ENCODE results near the gene ATF7.
"Not testable (repeated sequence)": the region's sequence is repeated elsewhere in the genome, so short reads cannot be mapped to it uniquely, and the experiment has no call there.

Gene ATF7

DNA sequence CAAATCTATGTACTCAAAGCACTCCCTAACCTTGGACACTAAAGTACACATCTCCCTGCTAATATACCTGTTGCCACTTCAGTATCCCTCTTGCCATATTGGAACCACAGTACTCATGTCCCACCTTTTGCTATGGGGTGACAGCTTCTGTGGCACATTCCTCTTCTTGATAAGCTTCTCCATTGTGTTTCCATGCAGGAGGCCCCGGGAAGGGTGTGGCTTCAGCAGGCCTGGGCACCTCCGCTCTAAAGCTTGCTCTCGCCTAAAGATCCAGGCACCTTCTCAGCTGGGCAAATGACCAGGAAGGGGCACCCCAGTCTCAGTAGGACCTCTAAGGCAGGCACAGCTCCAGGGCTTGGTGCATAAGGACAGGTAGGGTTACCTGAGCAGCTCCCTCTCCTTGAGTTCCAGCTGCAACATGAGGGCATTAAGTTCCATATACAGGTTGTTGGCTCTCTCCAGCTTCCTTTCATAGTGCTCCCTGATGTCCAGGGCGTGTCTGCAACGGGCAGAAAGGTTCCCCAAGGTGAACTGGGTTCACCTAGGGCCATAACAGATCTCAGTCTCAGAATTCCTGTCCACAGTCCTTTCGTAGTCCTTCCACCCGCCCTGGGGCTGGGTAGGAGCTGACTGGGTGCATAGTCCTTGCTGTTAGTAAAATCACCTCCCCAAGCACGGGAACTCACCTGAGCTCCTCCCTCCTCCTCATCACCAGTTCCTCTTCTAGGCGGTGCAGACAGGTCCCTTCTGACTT, 142.8 kb downstream of the ATF7 start:
- DNase-seq (ENCODE audit: low read depth in 2 of 2), result no peak

GRCh38 chr12:53482626-53483168, 143.5 kb downstream of the ATF7 start:
- DNase-seq (ENCODE audit: low read depth in 2 of 2), result no peak

DNA sequence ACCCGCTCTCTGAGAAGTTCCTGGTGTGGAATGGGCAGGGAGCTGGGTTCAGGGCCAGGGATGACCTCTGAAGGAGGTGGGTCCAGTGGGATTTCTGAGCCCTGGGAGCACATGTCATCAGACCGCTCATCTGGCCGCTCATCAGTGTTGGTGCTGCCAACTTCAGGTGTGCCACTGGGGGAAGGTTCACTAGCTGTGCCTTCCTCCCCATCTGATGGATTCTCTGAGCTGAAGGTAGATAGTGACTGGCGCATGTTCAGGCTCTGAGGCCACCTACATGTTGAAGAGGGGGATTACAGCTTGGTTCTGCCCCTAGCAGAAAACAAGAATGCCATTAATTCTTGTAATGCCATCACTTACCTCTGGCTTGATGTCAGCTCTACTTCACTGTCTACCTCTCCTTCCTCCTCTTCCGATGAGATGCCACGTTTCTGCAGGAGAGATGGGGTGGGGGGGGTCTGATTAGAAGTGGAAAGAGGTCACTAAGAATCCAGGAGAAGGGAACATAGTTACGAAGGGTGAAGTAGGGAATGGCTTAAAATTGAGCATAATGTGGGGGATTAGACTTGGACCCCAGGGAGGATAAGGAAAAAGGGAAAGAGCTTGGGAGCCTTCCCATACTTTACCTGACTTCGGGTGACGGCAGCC, 144.1 kb downstream of the ATF7 start:
- DNase-seq (ENCODE audit: low read depth in 2 of 2), result no peak

DNA sequence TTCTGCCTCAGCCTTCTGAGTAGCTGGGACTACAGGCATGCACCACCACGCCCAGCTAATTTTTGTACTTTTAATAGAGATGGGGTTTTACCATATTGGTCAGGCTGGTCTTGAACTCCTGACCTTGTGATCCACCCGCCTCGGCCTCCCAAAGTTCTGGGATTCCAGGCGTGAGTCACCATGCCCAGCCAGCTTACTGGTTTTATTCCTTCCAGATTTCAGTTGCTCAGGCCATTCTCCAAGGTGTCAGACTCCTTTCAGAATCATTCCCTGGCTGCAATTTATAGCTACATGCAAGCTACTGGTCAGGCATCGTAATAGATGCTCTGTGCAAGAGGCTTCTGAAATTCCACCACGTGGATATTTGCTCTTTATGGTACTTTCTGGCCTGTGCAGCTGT, 144.7 kb downstream of the ATF7 start:
- not testable (repeated sequence) for DNase-seq (ENCODE audit: low read depth in 2 of 2)

DNA sequence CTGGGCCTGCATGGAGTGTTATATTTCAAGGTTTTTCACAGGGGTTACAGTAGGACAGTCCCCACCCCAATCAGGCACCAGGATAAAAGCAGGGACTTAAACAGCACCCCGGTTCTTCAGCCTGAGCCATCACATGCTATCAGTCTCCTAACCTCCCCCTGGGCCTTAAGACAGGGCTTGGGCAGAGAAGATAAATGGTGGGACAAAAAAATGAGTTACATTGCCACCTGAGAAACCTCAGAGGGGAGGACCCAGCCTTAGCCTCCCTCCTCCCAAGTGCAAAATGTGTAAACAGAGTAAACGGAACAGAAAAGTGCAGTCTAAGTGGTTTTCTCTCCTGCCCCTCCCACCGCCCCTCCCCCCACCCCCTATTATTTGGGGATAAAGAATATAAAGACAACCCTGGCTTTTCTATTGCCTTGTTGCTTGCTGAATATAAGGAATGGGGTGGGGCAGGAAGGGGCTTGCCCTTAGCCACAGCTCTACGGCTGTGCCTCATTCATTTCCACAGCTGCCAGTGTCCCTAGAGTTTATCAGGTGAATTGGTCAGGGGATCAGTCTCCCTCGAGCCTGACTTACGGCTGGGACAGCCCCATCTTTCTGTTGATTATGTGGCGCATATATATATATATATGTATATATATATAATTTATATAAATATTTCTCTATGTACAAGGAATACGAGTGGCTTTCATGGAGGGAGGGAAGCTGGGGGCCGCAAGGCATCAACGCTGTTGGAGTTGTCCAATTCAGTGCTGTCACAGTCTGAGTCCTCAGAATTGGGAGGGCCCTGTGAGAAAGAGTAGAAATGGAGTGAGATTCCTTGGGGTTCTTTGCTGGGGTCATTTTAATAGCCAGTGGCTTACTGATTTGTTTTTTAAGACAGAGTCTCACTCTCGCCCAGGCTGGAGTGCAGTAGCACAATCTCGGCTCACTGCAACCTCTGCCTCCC, 145.4 kb downstream of the ATF7 start:
- DNase-seq (ENCODE audit: low read depth in 2 of 2), result no peak

- no peak for DNase-seq (ENCODE audit: low read depth in 2 of 2)
Observed at GRCh38 chr12:53479331-53479730, 146.9 kb downstream of the ATF7 start.

- DNase-seq (ENCODE audit: low read depth in 2 of 2), result no peak
Observed at GRCh38 chr12:53478865-53479264, 147.3 kb downstream of the ATF7 start.

DNA sequence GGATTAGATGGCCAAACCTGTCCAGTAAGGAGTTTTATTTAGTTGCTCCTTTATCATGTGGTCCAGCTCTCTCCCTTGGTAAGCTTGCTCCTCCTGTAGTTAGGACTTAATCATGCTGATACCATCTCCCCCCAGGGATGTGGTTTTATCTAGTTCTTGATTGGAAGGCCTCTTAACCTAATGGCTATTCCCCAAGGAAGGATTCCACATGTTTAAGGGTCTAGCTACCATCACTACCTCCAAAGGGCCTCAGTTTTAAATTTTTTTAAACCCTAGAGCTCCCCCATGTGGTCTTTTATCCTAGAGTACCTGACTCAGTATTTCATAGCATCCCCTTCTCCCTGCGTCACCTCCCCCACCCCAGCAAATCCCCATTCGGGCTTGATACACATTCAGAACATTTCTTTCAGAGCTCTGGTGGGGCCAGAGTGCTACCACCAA, 149.4 kb downstream of the ATF7 start:
- DNase-seq (ENCODE audit: low read depth in 2 of 2), result no peak

DNA sequence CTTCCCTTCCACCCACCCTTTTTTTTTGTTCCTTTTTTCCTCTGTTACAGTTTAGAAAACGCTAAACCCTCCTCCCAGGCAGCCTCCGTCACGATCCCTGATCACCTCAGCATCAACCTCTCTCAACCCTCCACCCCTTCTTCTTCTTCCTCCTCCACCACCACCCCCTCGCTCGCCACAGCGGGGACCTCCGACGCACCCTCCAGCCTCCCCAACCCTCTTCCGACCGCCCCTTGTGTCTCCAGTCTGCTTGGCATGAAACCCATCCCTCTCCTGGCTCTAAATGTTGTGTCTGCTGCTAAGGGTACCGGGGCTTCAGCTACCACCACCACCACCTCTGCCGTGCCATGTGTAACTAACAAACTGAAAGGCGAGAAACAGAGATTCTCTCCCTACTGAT, 151.4 kb downstream of the ATF7 start:
- no peak for DNase-seq (ENCODE audit: low read depth in 2 of 2)

GRCh38 chr12:53474077-53474476, 152.1 kb downstream of the ATF7 start:
- no peak for DNase-seq (ENCODE audit: low read depth in 2 of 2)

DNA sequence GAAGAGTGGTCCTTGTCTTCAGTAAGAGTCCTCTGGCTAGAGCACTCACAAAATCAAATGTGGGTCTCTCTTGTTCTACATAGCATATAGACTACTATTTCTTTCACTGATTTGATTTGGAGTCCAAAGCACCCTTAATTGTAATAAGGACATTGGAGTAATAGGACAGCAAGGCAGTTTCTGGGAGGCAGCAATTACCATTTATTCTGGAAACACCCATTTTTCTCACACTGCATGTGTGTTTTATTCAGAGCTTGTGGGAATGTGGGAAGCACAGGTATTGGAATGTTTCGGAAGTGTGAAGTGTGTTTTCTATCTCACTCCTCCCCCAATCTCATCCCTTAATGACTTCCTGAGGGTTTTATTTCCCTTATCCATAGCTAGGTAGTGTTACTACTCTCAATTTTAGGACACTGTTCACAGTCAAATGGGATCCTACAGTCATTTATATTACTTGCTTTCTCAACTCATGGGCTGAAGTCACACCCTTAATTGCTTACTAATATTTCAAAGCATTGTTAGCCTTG, 154.1 kb downstream of the ATF7 start:
- DNase-seq (ENCODE audit: low read depth in 2 of 2), result no peak

DNA sequence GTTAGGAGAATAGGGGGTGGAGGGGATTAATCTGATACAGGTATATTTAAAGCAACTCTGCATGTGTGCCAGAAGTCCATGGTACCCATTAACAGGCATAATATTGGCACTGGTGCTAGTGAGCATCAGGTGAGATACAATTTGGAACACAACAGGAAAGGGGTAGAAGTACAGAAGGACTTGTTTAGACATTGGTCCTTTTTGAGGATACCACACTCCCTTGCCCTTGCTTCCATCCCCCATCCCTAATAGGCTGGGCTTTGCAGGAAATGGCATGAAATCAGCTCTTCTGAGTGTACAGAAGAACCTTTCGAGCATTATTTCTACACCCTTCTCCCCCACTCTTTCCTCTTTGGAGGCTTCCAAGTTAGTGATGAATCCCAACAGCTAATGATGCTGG, 157.9 kb downstream of the ATF7 start:
- no peak for DNase-seq (ENCODE audit: low read depth in 2 of 2)

- no peak for DNase-seq (ENCODE audit: low read depth in 2 of 2)
Observed at GRCh38 chr12:53467880-53468279, 158.3 kb downstream of the ATF7 start.

DNA sequence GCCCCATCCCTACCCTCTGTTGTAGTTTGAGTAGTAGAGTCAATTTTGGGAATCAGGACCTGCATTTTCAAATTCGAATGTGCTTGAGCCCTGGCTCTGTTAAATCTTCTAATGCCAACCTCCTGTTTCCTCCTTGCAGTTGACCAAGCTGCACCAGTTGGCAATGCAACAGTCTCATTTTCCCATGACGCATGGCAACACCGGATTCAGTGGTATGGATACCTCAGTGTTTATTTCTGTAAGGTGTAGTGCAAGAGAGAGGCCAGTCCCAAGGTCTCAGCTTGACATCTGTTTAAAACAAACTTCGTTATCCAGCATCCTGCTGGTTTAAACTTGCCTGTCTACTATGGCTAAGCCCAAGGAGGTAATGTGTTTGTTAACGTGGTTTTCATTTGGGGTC, 159.1 kb downstream of the ATF7 start:
- no peak for DNase-seq (ENCODE audit: low read depth in 2 of 2)

- DNase-seq (ENCODE audit: low read depth in 2 of 2), result no peak
Observed at GRCh38 chr12:53466640-53467039, 159.5 kb downstream of the ATF7 start.

GRCh38 chr12:53465679-53466078, 160.5 kb downstream of the ATF7 start:
- DNase-seq (ENCODE audit: low read depth in 2 of 2), result no peak

DNA sequence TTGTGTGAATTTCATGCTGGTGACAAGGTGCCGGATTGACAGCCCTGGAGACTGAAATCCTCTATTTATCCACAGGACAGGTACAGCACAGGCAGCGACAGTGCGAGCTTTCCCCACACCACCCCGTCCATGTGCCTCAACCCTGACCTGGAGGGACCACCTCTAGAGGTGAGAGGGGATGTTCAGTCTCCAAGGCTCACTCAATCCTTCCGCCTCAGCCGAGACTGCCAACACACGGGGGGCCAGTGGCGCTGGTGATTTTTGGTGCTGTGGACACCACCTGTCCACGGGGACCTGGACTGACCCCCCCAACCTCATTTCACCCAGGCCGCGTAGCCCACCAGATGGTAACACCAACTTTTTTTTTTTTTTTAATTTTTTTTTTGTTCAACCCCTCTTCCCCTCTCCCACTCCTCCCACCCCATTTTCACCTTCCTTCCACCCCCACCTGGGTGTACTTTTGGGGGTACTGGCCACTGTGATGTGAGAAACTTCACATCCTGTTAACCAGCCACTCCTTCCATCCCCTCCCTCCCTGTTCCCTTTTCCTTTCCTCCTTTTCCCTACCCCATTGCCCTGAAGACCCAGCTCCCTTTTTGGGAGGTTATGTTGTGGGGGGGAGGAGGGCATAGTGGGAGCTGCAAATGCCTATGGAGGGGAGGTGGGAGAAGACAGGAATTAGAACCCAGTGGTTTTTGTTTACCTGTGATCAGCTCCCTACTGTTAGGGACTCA, 161.3 kb downstream of the ATF7 start:
- no peak for DNase-seq (ENCODE audit: low read depth in 2 of 2)

- no peak for DNase-seq (ENCODE audit: low read depth in 2 of 2)
Observed at GRCh38 chr12:53463802-53464560, 162.2 kb downstream of the ATF7 start.

- DNase-seq (ENCODE audit: low read depth in 2 of 2), result no peak
Observed at GRCh38 chr12:53462935-53463334, 163.2 kb downstream of the ATF7 start.

GRCh38 chr12:53461591-53461990, 164.6 kb downstream of the ATF7 start:
- DNase-seq (ENCODE audit: low read depth in 2 of 2), result no peak
